ENCODE results near the gene TBC1D10B.
"Not testable (repeated sequence)": the region's sequence is repeated elsewhere in the genome, so short reads cannot be mapped to it uniquely, and the experiment has no call there.

- TF ChIP-seq, protein P1, sequence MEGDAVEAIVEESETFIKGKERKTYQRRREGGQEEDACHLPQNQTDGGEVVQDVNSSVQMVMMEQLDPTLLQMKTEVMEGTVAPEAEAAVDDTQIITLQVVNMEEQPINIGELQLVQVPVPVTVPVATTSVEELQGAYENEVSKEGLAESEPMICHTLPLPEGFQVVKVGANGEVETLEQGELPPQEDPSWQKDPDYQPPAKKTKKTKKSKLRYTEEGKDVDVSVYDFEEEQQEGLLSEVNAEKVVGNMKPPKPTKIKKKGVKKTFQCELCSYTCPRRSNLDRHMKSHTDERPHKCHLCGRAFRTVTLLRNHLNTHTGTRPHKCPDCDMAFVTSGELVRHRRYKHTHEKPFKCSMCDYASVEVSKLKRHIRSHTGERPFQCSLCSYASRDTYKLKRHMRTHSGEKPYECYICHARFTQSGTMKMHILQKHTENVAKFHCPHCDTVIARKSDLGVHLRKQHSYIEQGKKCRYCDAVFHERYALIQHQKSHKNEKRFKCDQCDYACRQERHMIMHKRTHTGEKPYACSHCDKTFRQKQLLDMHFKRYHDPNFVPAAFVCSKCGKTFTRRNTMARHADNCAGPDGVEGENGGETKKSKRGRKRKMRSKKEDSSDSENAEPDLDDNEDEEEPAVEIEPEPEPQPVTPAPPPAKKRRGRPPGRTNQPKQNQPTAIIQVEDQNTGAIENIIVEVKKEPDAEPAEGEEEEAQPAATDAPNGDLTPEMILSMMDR (IDR thresholded peaks at IDR 0.05) = not testable (repeated sequence)
- TF ChIP-seq POLR2A (IDR thresholded peaks at IDR 0.05) = not testable (repeated sequence)
Observed at GRCh38 chr16:30324220-30324619, 46.1 kb downstream of the TBC1D10B start.

All from right lobe of liver (tissue), 4 donors.